ENCODE data around the gene PMM1.

The PMM1 gene

GRCh38 chr22:41543854-41544670, 45.6 kb downstream of the PMM1 start, which contains the start of gene POLR3H:
POLR3H (minus strand) TSS chr22:41544470; CDS start chr22:41544101, 369 bp downstream.
- peaks cover 36 to 57% of the 10 kb centered on the region in 2 donors for H3K4me1 Mint-ChIP-seq
- peak; percentile 94 for DNase-seq
- peak within 1 kb of the TSS; percentile 97 for H3K4me3 Mint-ChIP-seq
- peaks cover 16 to 32% of the 10 kb centered on the region in 2 donors for H3K36me3 Mint-ChIP-seq
- H3K27ac Mint-ChIP-seq = peak within 1 kb of the TSS; percentile 97
- H3K9me3 Mint-ChIP-seq = no peaks in the 10 kb centered on the region
- peak; percentile 95 to 98 for ATAC-seq (replicated peaks)
- peaks cover 0 to under 1% of the 10 kb centered on the region in 2 donors for H3K27me3 Mint-ChIP-seq

- Mint-ChIP-seq H3K36me3 (peaks cover 19 to 42% of the 10 kb centered on the region in 2 donors), H3K27me3 (no peaks in the 10 kb centered on the region), H3K9me3 (no peaks in the 10 kb centered on the region), H3K27ac (peak overlapping the region; percentile 74), H3K4me1 (peaks cover 36 to 57% of the 10 kb centered on the region in 2 donors), H3K4me3 (peak overlapping the region; percentile 97)
- ATAC-seq (replicated peaks) = no peak
- no peak for DNase-seq
Observed at GRCh38 chr22:41542224-41542623, 47.4 kb downstream of the PMM1 start.

GRCh38 chr22:41541484-41541883, 48.2 kb downstream of the PMM1 start:
- peak overlapping the region; percentile 13 to 97 for H3K4me3 Mint-ChIP-seq
- H3K36me3 Mint-ChIP-seq = peaks cover 19 to 46% of the 10 kb centered on the region in 2 donors
- H3K27ac Mint-ChIP-seq = no peak overlapping the region
- no peaks in the 10 kb centered on the region for H3K9me3 Mint-ChIP-seq
- H3K27me3 Mint-ChIP-seq = no peaks in the 10 kb centered on the region
- ATAC-seq (replicated peaks) = no peak
- DNase-seq = no peak
- H3K4me1 Mint-ChIP-seq = peaks cover 36 to 57% of the 10 kb centered on the region in 2 donors

GRCh38 chr22:41540365-41540764, 49.3 kb downstream of the PMM1 start:
- no peak for DNase-seq

GRCh38 chr22:41540006-41540315, 49.7 kb downstream of the PMM1 start:
- no peaks in the 10 kb centered on the region for H3K27me3 Mint-ChIP-seq
- ATAC-seq (replicated peaks) = no peak
- H3K4me3 Mint-ChIP-seq = no peak overlapping the region
- DNase-seq = no peak
- no peak overlapping the region for H3K27ac Mint-ChIP-seq
- no peaks in the 10 kb centered on the region for H3K9me3 Mint-ChIP-seq
- H3K4me1 Mint-ChIP-seq = peaks cover 34 to 56% of the 10 kb centered on the region in 2 donors
- H3K36me3 Mint-ChIP-seq = peaks cover 22 to 51% of the 10 kb centered on the region in 2 donors

More at GRCh38 chr22:41540365-41540764, 49.3 kb downstream of the PMM1 start:
- Mint-ChIP-seq H3K4me3 (no peak overlapping the region), H3K9me3 (no peaks in the 10 kb centered on the region), H3K36me3 (peaks cover 19 to 47% of the 10 kb centered on the region in 2 donors), H3K27me3 (no peaks in the 10 kb centered on the region), H3K4me1 (peaks cover 36 to 56% of the 10 kb centered on the region in 2 donors), H3K27ac (no peak overlapping the region)
- ATAC-seq (replicated peaks) = no peak

GRCh38 chr22:41539146-41540005, 50.3 kb downstream of the PMM1 start:
- H3K9me3 Mint-ChIP-seq = no peaks in the 10 kb centered on the region
- no peak for DNase-seq
- ATAC-seq (replicated peaks) = no peak
- H3K27me3 Mint-ChIP-seq = no peaks in the 10 kb centered on the region
- no peak overlapping the region for H3K27ac Mint-ChIP-seq
- peaks cover 24 to 53% of the 10 kb centered on the region in 2 donors for H3K36me3 Mint-ChIP-seq
- H3K4me1 Mint-ChIP-seq = peaks cover 30 to 51% of the 10 kb centered on the region in 2 donors
- H3K4me3 Mint-ChIP-seq = no peak overlapping the region

- Mint-ChIP-seq H3K9me3 (no peaks in the 10 kb centered on the region), H3K27ac (no peak overlapping the region), H3K4me3 (no peak overlapping the region)
Observed at GRCh38 chr22:41538583-41538982, 51.1 kb downstream of the PMM1 start.

GRCh38 chr22:41537203-41537602, 52.4 kb downstream of the PMM1 start:
- no peak for ATAC-seq (replicated peaks)
- no peak overlapping the region for H3K27ac Mint-ChIP-seq
- H3K4me3 Mint-ChIP-seq = no peak overlapping the region
- no peaks in the 10 kb centered on the region for H3K9me3 Mint-ChIP-seq
- H3K36me3 Mint-ChIP-seq = peaks cover 26 to 55% of the 10 kb centered on the region in 2 donors
- H3K27me3 Mint-ChIP-seq = no peaks in the 10 kb centered on the region
- DNase-seq = no peak
- H3K4me1 Mint-ChIP-seq = peaks cover 19 to 36% of the 10 kb centered on the region in 2 donors

More at GRCh38 chr22:41538583-41538982, 51.1 kb downstream of the PMM1 start:
- peaks cover 28 to 43% of the 10 kb centered on the region in 2 donors for H3K4me1 Mint-ChIP-seq
- H3K36me3 Mint-ChIP-seq = peaks cover 23 to 52% of the 10 kb centered on the region in 2 donors
- H3K27me3 Mint-ChIP-seq = no peaks in the 10 kb centered on the region
- ATAC-seq (replicated peaks) (no peak), DNase-seq (no peak)

GRCh38 chr22:41535244-41535643, 54.4 kb downstream of the PMM1 start:
- ATAC-seq (replicated peaks) (no peak), DNase-seq (no peak)
- Mint-ChIP-seq H3K9me3 (no peaks in the 10 kb centered on the region), H3K27me3 (no peaks in the 10 kb centered on the region), H3K4me1 (peaks cover 9 to 16% of the 10 kb centered on the region in 2 donors), H3K36me3 (peaks cover 25 to 59% of the 10 kb centered on the region in 2 donors), H3K27ac (no peak overlapping the region), H3K4me3 (no peak overlapping the region)

- Mint-ChIP-seq H3K9me3 (no peaks in the 10 kb centered on the region), H3K36me3 (peaks cover 23 to 58% of the 10 kb centered on the region in 2 donors), H3K4me3 (no peak overlapping the region), H3K4me1 (peaks cover 3 to 12% of the 10 kb centered on the region in 2 donors), H3K27me3 (no peaks in the 10 kb centered on the region), H3K27ac (no peak overlapping the region)
- ATAC-seq (replicated peaks) = no peak
- no peak for DNase-seq
Observed at GRCh38 chr22:41534219-41534618, 55.4 kb downstream of the PMM1 start.

- Mint-ChIP-seq H3K4me1 (peaks cover 7 to 18% of the 10 kb centered on the region in 2 donors), H3K36me3 (peaks cover 33 to 62% of the 10 kb centered on the region in 2 donors), H3K4me3 (no peak overlapping the region), H3K27ac (peak overlapping the region; percentile 71), H3K27me3 (no peaks in the 10 kb centered on the region), H3K9me3 (no peaks in the 10 kb centered on the region)
- peak; percentile 63 for DNase-seq
- ATAC-seq (replicated peaks) = peak; percentile 89 to 90
Observed at GRCh38 chr22:41532908-41533825, 56.5 kb downstream of the PMM1 start.

GRCh38 chr22:41531715-41532477, 57.7 kb downstream of the PMM1 start:
- Mint-ChIP-seq H3K36me3 (peaks cover 32 to 63% of the 10 kb centered on the region in 2 donors), H3K4me3 (no peak overlapping the region), H3K4me1 (peaks cover 9 to 20% of the 10 kb centered on the region in 2 donors), H3K27me3 (no peaks in the 10 kb centered on the region), H3K9me3 (no peaks in the 10 kb centered on the region), H3K27ac (peak overlapping the region; percentile 21)
- ATAC-seq (replicated peaks) (no peak), DNase-seq (no peak)

Data from stimulated activated naive B cell treated with anti-CD40 and anti-IgM and Interleukin-4, amounts not matched to agents 10 μg/mL and 1 μg/mL and 100 μg/mL, for 72 hours (primary cell).